ENCODE data around the gene ZC3H10.
A peak's percentile ranks its signal among the peaks of the same experiment; 100 is the strongest.
"Not testable (repeated sequence)": the region's sequence is repeated elsewhere in the genome, so short reads cannot be mapped to it uniquely, and the experiment has no call there.

Gene ZC3H10

DNA sequence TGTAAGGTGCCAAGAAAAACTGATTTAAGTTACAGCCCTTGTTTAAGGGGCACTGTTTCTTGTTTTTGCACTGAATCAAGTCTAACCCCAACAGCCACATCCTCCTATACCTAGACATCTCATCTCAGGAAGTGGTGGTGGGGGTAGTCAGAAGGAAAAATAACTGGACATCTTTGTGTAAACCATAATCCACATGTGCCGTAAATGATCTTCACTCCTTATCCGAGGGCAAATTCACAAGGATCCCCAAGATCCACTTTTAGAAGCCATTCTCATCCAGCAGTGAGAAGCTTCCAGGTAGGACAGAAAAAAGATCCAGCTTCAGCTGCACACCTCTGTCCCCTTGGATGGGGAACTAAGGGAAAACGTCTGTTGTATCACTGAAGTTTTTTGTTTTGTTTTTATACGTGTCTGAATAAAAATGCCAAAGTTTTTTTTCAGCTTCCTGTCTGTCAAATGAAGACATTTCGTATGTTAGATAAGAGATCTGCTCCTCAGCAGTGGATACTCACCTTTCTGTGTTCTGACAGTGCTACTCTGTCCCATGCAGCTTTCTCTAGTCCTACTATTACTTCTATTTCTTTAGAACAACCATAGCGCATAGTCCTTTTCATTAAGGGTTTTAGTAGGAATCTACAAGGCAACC is 14.9 kb upstream of the ZC3H10 start:
- no peak for DNase-seq

DNA sequence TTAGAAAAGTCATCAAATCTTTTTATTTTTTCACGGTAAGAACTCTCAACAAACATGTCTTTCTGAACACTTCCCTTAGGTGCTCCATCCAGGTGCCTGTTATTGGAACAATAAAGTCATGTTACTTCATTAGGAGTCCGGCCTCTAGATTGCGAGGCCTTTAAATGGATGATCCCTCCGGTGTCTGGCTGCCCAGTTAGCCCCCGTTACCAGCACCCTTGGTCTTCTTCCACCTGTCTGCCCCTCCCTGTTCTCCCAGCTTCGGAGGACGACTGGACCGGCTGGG is 14.3 kb upstream of the ZC3H10 start:
- DNase-seq = no peak

DNA sequence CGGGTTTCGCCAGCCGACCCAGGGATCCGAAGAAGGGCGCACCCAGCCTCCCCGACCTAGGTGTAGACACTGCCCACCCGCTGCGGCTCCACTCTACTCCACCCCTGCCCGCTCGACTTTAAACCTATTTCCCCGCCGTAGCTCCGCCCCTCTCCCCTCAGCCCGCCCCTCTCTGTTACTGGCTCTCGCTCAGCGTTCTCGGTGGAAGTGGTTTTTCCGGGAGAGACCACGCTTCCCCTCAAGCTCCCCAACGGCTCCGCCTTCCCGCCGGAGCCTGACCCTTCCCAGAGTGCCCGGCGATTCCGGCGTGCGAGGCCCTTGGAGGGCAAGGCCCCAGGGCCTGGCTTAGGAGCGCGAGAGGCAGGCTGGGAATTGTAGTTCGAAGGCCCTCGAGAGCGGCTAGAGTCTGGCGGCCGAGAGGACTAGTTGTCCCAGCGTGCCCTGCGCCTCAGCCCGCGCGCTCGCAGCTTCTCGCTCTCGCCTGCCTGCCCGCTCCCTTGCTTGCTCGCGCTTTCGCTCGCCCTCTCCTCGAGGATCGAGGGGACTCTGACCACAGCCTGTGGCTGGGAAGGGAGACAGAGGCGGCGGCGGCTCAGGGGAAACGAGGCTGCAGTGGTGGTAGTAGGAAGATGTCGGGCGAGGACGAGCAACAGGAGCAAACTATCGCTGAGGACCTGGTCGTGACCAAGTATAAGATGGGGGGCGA is 13.8 kb upstream of the ZC3H10 start, which contains the start of gene PA2G4:
TSS of gene PA2G4 (plus strand) at position 451 of the 706 bp plus-strand sequence. CDS start at position 630, 179 bp downstream.
- peak; percentile 91 for DNase-seq

DNA sequence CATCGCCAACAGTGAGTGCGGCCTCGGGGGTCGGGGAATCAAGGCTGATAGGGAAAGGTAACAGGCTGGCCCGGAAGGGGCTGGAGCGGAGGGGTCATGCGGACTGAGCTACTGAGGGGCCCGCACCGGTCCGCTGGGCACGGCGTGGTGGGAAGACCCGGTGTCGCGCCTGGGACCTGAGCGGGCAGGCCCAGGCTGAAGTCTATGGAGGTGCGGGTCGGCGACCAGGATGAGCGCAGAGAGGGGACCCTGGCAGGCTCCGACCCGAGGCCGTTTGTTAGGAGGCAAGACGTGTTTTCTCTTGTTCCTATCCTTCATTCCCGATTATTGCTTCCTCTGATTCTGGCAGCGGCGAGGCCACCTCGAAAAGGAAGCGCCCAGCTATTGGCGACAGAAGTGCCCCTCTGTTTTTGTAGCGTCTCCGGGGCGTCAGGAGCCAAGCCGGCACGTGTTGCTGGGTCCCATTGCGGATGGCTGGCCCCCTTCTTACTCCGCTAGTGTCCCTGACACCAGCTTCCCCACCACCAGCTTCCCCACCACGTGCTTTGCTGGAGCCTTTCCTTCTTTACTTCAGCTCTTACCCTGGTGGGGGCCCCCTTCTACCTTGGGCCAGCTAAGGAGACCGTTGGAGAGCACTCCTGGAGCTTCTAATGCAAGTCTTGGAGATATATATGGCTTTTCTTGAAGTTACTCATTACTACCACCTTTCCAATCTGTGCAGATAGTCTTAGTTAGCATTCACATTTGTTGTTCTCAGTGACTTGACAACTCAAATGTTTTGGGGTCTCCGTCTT is 13.1 kb upstream of the ZC3H10 start:
- no peak for DNase-seq

DNA sequence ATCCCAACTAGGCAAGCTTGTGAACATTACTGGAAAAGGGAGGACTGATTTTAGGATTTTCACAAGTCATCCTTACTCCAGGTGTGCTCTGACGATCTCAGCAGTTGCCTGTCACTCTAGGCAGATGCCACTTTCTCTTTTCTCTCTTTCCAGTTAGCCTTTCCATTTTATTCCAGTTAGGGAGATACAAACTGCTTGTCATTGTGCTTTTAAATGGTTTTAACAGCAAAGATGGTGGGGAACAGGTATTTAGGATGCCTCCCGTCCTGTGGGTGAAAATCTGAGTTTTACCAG is 12.5 kb upstream of the ZC3H10 start:
- no peak for DNase-seq

DNA sequence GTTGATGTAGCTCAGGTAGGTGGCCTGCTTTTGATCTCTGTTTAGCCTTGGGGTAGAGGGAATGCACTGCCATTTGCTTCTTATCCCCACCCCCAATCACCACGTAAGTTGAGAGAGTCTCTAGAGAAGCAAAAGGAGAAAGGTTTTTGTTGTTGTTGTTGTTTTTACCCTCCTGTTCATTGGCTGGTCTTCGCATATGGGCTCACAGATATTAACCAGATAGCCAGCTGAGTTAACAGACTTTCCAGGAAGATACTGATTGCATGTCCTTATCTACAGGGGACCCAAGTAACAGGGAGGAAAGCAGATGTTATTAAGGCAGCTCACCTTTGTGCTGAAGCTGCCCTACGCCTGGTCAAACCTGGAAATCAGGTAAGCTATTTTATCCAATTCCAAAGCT is 10.8 kb upstream of the ZC3H10 start:
- no peak for DNase-seq

DNA sequence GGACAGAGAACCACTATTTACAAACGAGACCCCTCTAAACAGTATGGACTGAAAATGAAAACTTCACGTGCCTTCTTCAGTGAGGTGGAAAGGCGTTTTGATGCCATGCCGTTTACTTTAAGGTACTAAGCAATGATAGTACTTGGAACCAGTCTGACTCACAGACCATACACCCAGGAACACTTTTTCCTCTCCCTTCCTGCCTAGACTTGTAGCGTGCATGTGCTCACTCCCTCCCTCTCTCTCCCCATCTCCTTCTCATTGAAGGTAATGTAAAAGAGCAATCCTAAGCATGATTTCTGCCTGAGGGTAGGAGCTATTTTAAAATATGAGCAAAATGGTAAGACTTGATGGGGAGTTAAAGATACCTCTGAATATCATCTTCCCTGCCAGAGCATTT is 7.5 kb upstream of the ZC3H10 start:
- no peak for DNase-seq

DNA sequence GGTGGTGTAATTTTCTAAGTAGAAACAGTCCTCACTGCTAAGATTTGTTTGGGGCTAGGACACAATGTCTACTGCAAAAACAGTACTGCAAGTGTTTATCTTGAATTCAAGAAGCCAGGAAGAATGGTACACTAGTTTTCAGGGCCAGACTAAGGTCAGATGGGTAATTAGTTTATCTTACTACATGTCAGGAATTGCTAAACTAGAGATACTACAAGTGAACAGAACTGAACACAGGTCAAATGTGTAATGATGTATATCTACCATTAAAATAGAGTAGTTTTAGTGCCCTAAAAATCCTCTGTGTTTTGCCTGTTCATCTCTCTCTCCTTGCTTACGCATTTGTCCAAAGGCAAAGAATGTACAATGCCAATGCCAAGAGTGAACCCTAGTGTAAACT is 4.0 kb upstream of the ZC3H10 start:
- no peak for DNase-seq

DNA sequence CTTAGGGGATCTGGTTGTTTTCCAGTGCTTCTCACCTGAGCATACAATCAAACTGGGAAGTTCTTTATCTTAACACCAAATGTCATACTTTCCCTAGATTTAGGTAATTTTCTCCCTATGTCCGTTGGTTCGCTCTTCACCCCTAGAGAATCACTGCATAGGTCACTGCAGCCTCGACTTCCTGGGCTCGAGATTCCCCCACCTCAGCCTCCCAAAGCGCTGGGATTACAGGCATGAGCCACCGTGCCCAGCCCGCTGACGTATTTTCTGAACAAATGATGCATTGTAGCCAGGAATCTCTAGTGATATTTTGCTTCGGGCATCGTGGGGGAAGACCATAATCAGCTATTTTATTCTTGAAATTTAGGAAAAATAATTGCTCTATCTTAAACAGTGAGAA is 2.7 kb upstream of the ZC3H10 start:
- DNase-seq = no peak

DNA sequence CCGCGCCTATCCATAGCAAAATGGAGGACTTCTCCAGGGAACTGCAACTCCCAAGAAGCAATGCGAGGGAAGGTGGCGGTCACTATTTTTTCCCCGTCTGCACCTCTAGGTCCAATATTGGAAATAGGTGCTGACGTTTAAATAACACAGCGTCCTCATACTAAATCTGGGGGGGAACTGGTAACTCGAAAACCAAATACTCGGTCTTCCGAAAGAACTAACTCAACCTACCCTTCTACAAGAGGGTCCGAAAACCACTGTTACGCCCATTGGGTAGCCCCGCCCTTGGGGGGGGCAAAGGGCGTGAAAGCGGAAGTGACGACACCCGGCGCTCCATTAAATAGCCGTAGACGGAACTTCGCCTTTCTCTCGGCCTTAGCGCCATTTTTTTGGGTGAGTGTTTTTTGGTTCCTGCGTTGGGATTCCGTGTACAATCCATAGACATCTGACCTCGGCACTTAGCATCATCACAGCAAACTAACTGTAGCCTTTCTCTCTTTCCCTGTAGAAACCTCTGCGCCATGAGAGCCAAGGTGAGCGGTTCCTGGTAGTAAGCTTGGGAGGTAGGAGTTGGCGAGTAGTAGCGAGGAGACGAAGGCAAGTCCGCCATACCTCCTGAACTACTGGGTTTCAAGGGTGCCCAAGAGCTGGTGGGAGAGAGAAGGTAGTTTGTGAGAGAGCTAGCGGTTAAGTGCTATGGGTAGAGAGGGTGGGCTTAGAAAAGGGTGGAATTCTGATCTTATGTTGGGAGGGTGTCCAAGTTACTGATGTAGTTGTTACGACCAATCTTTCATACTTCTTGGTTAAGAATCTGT is 1.6 kb upstream of the ZC3H10 start, which contains the start of gene RPL41:
TSS of gene RPL41 (plus strand) at position 367 of the 815 bp plus-strand sequence.
- peak; percentile 92 for DNase-seq

DNA sequence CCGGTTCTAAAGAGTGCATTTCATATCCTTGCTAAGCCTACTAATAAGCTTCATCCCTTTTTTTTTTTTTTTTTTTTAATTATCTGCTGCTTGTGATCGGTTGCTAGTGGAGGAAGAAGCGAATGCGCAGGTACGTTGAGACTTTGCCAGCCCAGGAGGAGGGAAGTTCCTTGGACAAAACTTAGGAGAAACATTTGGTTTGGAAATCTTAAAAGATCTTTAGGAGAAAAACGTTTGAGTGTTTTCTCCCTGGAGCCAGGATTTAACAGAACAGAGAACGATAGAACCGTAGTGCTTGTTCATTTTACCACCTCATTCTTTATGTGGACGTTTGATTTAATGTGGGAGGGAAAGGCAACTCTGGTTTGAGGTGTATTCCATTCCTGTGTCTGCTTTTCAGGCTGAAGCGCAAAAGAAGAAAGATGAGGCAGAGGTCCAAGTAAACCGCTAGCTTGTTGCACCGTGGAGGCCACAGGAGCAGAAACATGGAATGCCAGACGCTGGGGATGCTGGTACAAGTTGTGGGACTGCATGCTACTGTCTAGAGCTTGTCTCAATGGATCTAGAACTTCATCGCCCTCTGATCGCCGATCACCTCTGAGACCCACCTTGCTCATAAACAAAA is 872 bp upstream of the ZC3H10 start:
- DNase-seq = not testable (repeated sequence)

DNA sequence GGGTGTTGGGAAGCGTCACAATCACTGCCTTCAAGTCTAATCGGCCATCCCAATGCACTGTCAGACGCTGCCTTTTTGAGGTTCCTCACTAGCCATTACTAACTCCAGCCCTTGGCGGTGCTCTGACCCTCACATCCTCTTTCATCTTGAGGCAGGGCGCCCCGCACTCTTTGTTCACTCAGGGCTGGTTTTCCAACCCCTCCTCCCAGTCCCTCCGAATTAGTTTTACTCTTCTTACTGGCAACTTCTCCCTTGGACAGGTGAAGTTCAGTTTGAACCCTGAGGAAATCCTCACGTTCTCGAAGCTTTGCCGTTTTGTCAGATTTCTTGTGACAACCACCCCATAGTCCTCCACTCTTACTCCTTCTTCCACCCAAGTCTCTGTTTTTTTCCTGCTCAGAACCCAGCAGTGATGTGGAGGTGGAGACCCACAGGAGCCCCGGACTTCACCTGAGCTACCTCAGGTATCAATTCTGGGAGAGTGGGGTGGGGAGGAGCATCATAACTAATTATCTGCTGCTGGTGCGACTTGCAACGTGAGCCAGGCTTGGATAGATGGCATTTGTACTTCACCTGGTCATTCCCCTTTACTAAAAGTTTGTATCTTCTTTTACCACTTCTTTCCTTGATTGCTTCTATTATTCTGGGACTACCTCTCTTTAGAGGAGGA is 757 bp downstream of the ZC3H10 start:
- no peak for DNase-seq

DNA sequence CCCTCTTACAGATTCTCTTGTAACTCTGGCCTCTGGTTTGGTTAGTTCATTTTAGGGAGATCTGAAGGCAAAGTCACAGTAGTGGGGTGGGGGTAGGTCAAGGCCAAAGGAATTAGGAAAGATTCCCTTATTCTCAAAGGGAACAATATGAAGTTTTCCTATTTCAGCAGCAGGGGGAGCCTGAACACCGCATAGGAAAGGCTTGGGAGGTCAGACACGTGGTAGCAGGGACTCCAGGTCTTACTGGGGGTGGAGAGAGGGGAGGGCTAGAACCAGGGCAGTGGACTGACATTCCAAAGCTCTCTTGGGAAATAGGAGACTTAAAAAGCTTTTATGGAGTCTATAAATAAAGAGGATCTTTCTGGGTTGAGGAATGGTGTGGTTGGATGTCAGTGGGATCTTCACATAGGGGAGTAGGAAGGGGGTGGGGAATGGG is 1.3 kb downstream of the ZC3H10 start:
- peak; percentile 43 for DNase-seq

DNA sequence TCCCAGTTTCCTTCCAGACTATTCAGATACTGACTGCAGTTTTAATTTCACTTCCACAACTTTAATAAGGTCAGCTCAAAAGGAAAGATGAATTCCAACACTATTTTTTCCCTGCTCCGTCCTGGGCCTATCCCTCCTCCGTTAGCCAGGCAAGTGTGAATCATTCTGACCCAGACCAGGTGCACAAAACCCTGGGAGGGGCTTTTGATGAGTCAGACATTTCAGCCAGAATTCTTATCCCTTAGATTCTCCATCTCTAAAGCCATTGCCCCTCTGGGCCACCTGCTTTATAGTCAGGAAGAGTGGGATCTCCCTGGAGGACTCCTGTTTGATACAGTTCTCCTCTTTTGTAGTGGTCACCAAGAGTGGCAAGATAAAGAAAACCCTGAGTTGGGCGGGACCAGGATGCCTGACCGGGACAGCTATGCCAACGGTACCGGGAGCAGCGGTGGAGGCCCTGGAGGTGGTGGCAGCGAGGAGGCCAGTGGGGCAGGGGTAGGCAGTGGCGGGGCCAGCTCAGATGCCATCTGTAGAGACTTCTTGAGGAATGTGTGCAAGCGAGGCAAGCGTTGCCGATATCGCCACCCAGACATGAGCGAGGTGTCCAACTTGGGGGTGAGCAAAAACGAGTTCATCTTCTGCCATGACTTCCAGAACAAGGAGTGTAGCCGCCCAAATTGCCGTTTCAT is 2.2 kb downstream of the ZC3H10 start:
- DNase-seq = no peak

DNA sequence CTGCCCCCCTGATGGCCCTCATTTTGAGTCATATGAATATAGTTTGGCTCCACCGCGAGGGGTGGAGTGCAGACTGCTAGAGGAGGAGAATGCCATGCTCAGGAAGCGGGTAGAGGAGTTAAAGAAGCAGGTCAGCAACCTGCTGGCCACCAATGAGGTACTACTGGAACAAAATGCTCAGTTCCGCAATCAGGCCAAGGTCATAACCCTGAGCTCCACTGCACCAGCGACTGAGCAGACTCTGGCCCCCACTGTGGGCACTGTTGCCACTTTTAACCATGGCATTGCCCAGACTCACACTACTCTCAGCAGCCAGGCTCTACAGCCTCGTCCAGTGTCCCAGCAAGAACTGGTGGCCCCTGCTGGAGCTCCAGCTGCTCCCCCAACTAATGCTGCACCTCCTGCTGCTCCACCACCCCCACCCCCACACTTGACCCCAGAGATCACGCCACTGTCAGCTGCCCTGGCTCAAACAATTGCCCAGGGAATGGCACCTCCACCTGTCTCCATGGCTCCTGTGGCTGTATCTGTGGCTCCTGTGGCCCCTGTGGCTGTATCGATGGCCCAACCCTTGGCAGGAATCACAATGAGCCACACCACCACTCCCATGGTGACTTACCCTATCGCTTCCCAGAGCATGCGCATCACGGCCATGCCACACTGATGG is 3.3 kb downstream of the ZC3H10 start:
- no peak for DNase-seq

DNA sequence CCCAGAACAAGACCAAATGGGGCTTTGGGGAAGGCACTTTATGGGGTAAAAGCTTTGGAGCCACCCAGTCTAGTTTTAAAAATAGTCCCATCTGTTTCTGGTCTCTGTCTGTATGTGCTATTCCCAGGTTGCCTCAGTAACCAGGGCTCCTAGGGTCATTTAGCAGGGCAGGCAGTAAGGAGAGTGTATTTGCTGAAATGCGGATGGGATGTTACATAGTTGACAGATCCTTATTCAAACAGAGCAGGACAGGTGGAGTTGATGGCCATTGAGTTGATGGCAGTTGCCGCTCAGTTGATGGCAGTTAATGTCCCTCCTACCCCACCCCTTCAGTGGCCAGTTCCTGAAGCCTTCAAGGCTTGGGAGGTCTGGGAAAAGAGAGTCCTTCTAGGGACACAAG is 4.6 kb downstream of the ZC3H10 start:
- DNase-seq = no peak

DNA sequence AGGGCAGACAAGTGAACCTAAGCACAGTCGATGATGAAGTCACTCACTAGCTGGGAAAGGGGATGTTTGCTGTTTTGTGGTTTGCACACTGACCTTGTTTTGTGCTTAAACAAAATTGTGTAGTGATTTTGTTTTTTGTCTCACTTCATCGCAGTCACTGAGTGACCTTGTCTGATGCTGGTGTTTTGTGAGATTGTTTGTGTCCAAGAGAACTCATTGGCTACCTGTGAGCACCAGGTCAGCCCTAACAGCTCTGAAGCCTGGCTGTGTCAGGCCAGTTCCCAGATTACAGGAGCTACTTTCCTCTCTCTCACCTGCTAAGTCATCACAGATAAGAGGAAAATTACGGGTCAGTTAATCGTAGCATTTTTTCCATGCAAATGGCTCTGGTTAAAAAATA is 6.1 kb downstream of the ZC3H10 start:
- DNase-seq = no peak

DNA sequence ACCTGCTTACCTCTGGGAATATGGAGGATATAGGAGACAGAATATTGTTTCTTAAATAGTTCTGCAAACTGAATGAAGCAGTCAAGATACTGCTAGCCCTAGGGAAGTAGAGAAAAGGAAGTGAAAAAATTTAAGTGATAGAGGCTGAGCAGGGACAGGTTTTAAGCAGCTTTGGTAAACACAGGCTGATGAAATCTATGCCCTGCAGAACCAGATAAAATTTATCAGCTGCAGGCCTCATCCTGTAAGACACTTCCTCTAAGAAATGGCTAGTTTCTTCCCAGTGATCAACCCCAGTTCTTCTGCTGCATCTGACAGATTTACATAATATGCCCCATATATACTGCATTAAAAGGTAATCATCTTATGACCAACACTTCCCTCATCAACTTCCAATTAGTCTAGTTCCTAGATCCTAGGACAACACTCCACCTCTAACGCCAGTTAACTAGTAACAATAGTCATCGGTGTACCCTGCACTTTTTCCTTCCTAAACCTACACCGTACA is 8.7 kb downstream of the ZC3H10 start:
- DNase-seq = no peak

DNA sequence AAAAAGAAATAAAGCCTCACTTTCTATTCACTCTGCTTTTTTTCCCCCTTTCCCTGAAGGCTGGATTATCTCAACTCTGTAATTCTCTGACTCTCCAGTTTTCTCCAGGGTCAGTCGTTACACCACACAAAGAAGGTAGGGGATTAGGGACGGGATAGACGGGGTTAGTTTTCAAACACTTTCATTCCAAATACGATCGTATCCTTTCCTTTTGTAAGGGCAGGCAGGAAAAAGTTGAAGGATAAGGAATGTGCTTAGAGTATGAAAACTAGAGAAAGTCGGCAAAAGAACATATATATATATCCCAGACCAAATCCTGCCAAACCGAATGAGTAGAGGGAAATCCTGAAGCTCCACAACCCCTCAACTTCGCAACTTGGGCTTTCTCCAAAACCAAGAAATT is 9.4 kb downstream of the ZC3H10 start:
- no peak for DNase-seq

DNA sequence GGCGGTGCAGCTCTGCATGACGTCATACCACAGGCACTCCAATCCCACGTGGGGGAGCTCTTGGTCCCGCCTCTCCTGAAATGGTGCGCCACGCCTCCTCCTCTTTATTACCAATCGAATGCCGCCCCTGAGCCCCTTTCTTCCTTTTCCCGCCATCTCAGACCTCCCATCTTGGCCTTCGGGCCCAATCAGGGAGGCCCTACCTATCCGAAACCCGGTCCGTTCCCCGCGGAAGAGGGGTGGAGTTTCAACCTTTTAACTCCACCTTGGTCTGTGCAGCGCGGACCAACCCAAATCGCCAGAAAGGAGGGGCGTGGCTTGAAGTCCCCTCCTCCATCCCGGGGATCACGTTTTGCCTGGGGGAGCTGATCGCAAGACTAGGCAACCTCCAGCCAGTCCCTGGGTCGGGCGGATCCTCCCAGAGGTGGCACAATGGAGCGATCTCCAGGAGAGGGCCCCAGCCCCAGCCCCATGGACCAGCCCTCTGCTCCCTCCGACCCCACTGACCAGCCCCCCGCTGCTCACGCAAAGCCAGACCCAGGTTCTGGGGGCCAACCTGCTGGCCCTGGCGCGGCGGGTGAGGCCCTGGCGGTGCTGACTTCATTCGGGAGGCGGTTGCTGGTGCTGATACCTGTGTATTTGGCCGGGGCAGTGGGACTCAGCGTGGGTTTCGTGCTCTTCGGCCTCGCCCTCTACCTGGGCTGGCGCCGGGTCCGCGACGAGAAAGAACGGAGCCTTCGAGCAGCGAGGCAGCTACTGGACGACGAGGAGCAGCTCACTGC is 10.0 kb downstream of the ZC3H10 start, which contains the start of gene ESYT1:
TSS of gene ESYT1 (plus strand) at position 380 of the 782 bp plus-strand sequence. CDS start at position 433, 53 bp downstream.
- peak; percentile 95 for DNase-seq

Data from effector CD4-positive, alpha-beta T cell (primary cell).